Thoracic aorta (tissue), 2 donors: Measurements from ENCODE around the gene PDE9A. TPM values are rescaled to one million over a fixed set of nuclear protein-coding genes. Genes with fewer than 3 reads are reported as not detected.

Source experiments
- ATAC-seq: fragments of 150-250 bp; one replicate; pipeline ENCODE4 v1.8.0; 2017; ENCODE audit warnings: low read depth; ENCODE audit not compliant: insufficient number of reproducible peaks, low FRiP score
- DNase-seq: peaks from one replicate; pipeline ENCODE4 v3.0.0-alpha.2; 2020; ENCODE audit warnings: low spot score
- H3K27ac ChIP-seq, 2 donors: fragments of 200-600 bp; sonication (generic); 1 replicate in 1 of 2; 2 replicates in 1 of 2; pipeline ENCODE4 v1.5.1; 2016; ENCODE audit warnings: mild to moderate bottlenecking in 2 of 2, moderate library complexity in 2 of 2
- H3K27me3 ChIP-seq: fragments of 200-600 bp; sonication (generic); replicated peaks from 2 replicates; pipeline ENCODE4 v1.6.0; 2016; ENCODE audit warnings: mild to moderate bottlenecking; ENCODE audit not compliant: insufficient read depth
- H3K36me3 ChIP-seq: fragments of 200-600 bp; sonication (generic); one replicate; pipeline ENCODE4 v1.5.1; 2016
- H3K4me1 ChIP-seq, 2 donors: fragments of 200-600 bp; sonication (generic); 1 replicate in 1 of 2; 2 replicates in 1 of 2; pipeline versions ENCODE4 v1.5.1 to v1.6.0; 2016; ENCODE audit warnings: low read depth in 2 of 2, mild to moderate bottlenecking in 1 of 2; ENCODE audit not compliant: control insufficient read depth in 1 of 2
- H3K4me3 ChIP-seq: fragments of 200-600 bp; sonication (generic); 2 replicates; pipeline ENCODE4 v1.5.1; 2016; ENCODE audit warnings: mild to moderate bottlenecking
- H3K9me3 ChIP-seq: fragments of 200-600 bp; sonication (generic); 2 replicates; pipeline ENCODE4 v1.5.1; 2016
- total RNA-seq, 2 donors: library from RNA; depleted of rRNA; stranded (reverse); fragments of >200 nt; gene quantifications; one replicate each; pipeline versions ENCODE4 v1.1.0 to v1.2.3, GENCODE V29; 2016
- TF ChIP-seq, protein P1 (sequence below): fragments of 200-600 bp; sonication (generic); IDR thresholded peaks from one replicate; pipeline ENCODE4 v1.5.1; 2019; ENCODE audit warnings: antibody characterized with exemption

The PDE9A gene
- total RNA-seq, 2 donors from 2014 or later = 4.2 to 4.7 TPM

DNA sequence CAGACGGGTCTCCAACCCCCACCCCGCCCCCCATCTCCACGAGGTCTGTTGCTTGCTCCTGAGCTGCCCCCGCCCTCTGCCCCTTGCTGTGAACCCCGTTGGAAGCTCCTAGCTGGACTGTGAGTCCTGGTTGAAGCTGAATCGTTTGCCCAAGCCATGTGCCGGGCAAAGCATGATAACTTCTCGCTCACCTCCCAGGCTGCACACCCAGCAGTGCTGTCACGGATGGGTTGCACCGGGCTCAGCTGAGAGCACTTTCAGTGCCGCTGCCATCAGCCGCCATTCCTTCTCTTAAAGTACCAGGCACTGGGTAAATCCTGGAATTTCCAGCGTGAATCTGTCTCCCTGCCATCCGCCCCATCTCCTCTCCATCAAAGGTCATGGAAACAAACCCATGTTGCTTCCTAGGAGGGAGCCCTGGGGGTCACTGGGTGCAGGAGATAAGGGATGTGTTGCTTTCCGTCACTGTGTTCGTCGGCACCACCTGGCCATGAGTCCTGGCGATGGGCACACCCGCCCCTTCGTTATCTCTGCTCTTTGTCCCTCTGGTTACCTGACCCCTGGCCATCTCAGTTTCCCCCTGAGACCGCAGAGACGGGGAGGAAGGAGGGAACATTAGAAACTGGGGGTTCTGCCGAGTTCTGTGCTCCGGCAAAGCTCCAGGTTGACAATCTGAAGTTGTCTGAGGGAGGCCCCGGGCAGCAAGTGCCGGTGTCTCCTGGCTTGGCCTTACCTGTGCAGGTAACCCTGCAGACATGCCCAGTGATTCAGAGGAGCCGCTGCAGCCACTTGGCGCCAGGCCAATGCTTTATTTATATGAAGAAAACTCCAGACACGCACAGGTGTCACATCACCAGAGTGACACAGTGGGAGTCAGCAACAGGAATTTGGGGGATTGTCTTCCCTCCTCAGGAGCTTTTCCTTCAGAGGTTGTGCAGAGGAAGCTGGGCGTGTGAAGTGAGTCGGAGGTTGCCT lies 2.7 kb downstream of the PDE9A start:
- peaks cover 0 to 16% of the 10 kb centered on the region in 2 donors for H3K4me1 ChIP-seq
- TF ChIP-seq, protein P1, sequence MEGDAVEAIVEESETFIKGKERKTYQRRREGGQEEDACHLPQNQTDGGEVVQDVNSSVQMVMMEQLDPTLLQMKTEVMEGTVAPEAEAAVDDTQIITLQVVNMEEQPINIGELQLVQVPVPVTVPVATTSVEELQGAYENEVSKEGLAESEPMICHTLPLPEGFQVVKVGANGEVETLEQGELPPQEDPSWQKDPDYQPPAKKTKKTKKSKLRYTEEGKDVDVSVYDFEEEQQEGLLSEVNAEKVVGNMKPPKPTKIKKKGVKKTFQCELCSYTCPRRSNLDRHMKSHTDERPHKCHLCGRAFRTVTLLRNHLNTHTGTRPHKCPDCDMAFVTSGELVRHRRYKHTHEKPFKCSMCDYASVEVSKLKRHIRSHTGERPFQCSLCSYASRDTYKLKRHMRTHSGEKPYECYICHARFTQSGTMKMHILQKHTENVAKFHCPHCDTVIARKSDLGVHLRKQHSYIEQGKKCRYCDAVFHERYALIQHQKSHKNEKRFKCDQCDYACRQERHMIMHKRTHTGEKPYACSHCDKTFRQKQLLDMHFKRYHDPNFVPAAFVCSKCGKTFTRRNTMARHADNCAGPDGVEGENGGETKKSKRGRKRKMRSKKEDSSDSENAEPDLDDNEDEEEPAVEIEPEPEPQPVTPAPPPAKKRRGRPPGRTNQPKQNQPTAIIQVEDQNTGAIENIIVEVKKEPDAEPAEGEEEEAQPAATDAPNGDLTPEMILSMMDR = no peak

DNA sequence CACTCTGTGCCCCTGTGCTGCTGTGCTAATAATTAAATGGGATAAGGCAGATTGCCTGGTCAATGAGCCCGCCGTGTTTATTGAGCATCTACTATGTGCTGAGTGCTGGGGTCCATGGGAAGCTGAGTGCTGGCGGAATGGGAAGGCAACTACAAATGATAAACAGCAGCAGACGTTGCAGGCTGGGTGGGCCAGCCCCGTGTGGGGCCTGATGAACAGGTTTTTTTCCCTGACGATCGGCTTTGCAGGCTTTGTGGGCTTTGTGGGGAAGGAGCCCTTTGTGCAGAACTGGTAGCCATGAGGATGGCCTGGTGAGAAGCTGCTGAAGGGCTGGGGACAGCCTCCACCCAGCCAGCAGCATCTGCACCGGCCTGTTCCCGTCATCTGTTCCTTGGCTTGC lies 3.5 kb downstream of the PDE9A start:
- no peaks in the 10 kb centered on the region for H3K9me3 ChIP-seq
- TF ChIP-seq, protein P1 = no peak
- no peak overlapping the region for H3K4me3 ChIP-seq
- ATAC-seq (no peak), DNase-seq (no peak)
- H3K27ac ChIP-seq = no peak overlapping the region
- H3K27me3 ChIP-seq = no peaks in the 10 kb centered on the region
- peaks cover 0 to 16% of the 10 kb centered on the region in 2 donors for H3K4me1 ChIP-seq
- H3K36me3 ChIP-seq = no peaks in the 10 kb centered on the region

More for the DNA sequence above, 2.7 kb downstream of the PDE9A start:
- no peak for ATAC-seq
- DNase-seq = no peak
- Histone ChIP-seq H3K4me3 (no peak overlapping the region), H3K27ac (no peak overlapping the region), H3K27me3 (no peaks in the 10 kb centered on the region), H3K36me3 (no peaks in the 10 kb centered on the region), H3K9me3 (no peaks in the 10 kb centered on the region)

DNA sequence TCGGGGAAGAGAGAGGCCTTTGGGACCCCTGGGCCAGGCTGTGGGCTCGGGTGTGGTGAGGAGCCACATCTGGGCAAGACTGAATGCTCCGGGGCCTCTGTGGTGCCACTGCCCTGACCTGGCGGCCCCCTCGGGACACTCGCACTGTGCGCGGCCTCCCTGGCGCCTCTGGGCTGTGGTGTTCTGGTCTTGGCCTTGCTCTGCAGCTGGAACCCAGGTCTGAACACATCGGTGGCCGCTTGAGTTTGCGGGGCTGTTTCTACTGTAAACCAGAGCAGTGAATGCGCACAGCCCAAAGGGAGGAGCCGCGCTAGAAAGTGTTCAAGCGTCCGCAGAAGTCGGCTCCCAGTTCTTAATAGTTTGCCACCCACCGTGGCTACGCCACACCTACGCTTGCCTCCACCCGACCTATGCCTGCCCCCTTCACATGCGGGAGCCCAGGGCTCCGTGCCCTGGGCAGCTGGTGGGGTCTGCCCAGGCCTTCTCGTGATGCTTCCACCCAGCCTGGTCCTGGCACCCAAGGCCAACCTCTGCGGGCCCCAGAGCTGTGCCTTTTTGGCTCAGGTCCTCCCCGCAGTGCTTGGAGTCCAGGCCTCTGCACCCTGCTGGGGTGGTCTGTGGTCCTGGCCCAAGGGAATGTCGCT lies 4.4 kb downstream of the PDE9A start:
- no peak for ATAC-seq
- no peaks in the 10 kb centered on the region for H3K27me3 ChIP-seq
- no peak overlapping the region for H3K27ac ChIP-seq
- H3K4me3 ChIP-seq = no peak overlapping the region
- TF ChIP-seq, protein P1 = no peak
- no peak for DNase-seq
- H3K36me3 ChIP-seq = no peaks in the 10 kb centered on the region
- no peaks in the 10 kb centered on the region for H3K9me3 ChIP-seq
- peaks cover 0 to 14% of the 10 kb centered on the region in 2 donors for H3K4me1 ChIP-seq

DNA sequence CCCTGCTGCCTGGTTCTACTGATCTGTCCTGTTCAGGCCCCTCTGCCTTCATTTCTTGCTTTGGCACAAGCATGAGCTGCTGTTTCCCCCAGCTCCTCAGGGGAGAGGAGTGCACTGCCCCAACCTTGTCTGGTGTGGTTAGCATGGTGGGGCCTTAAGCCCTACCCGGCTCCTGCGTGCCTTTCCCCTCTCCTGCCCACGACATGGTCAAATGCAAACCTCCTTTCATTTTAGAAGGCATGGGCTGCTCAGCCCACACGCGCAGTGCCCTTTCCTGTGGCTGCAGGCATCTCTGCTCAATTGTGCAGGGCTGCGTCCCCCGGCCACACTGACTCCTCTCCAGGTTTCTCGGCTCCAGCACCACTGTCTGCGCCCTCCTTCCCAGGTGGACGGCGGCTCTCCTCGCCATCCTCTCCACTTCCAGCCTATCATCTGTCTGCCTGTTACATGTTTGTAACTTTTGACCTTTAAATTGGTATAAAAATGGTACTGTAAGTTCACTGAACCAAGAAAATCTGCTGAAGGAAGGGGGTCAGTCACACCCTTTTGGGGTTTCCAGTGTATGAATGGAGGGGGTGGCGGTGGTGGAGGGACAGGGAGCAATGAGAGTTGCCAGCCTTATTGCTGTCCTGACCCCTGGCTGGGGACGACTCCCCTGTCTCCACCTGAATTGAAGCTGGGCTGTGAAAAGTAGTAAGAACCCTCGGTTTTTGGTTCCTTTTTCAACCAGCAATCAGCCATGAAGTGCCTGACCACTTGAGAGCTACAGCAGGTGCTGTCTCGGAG lies 5.1 kb downstream of the PDE9A start:
- Histone ChIP-seq H3K9me3 (no peaks in the 10 kb centered on the region), H3K4me1 (peaks cover 0 to 10% of the 10 kb centered on the region in 2 donors), H3K36me3 (no peaks in the 10 kb centered on the region), H3K27me3 (no peaks in the 10 kb centered on the region), H3K4me3 (no peak overlapping the region), H3K27ac (no peak overlapping the region)
- TF ChIP-seq, protein P1 = no peak
- DNase-seq (no peak), ATAC-seq (no peak)
